ENCODE data around the gene ZNF462.
A peak's percentile ranks its signal among the peaks of the same experiment; 100 is the strongest.

Gene ZNF462

GRCh38 chr9:107016383-107016782 is 153.4 kb downstream of the ZNF462 start:
- no peak overlapping the region for H3K4me3 Mint-ChIP-seq
- no peak overlapping the region for H3K27ac Mint-ChIP-seq
- ATAC-seq = no peak
- peaks cover 12% of the 10 kb centered on the region for H3K9me3 Mint-ChIP-seq
- no peaks in the 10 kb centered on the region for H3K4me1 Mint-ChIP-seq
- H3K36me3 Mint-ChIP-seq = no peaks in the 10 kb centered on the region
- DNase-seq (ENCODE audit: low spot score in 2 of 2) = no peak

DNA sequence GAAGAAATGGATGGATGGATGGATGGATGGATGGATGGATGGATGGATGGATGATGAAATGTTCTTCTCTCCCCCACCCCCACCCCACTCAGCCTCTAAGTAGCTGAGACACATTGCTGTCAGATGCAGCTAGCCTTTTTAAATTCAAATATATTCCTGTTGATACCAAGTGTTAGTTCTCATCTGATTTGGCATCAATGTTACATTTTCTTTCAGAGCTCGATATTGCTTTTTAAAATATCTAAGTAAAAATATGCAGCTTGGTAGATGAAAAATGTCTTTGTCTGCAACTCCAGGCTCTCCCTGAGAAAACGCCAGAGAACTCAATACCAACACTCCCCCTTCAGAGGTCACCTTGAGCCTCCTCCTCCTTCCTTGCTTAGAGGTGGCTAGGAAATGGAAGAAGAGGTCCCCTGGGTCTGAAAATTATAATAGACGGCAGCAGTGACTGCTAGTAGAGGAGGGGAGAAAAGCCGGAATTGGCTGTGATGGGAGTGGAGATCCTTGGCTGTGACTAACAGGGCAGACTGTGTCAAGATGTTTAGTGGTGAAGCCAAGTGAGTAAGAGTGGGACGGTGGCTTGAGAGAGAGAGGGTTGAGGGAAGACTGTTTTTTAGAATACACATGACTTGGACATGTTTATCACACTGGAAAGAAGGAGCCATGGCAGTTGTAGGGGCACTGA is 156.0 kb downstream of the ZNF462 start:
- ATAC-seq (no peak), DNase-seq (ENCODE audit: low spot score in 2 of 2) (no peak)
- Mint-ChIP-seq H3K9me3 (peaks cover 10% of the 10 kb centered on the region), H3K4me1 (no peaks in the 10 kb centered on the region), H3K4me3 (no peak overlapping the region), H3K27ac (no peak overlapping the region), H3K36me3 (no peaks in the 10 kb centered on the region)

GRCh38 chr9:107020040-107020530 is 157.1 kb downstream of the ZNF462 start:
- Mint-ChIP-seq H3K27ac (no peak overlapping the region), H3K9me3 (peaks cover 10% of the 10 kb centered on the region), H3K4me1 (no peaks in the 10 kb centered on the region), H3K4me3 (no peak overlapping the region), H3K36me3 (no peaks in the 10 kb centered on the region)
- DNase-seq (ENCODE audit: low spot score in 2 of 2) = no peak
- ATAC-seq = no peak

DNA sequence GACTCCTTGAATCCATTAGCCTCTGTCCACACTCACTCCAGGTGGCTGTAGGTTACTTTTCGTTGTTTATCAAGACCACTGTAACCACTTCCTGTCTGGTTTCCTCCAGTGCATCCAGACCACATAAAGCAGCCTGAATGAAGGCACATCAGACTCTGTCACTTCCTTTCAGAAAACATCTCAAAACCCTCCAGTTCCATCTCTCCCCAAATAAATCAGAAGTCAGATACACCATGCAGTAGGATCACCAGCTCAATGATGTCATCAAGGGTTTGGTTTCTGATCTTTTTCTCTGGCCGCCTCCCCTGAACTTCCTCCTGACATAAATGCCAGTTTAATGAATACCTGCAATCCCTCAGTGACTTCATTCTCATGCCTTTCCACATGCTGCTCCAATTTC is 161.2 kb downstream of the ZNF462 start:
- no peak for DNase-seq (ENCODE audit: low spot score in 2 of 2)

GRCh38 chr9:107025260-107026035 is 162.5 kb downstream of the ZNF462 start:
- Mint-ChIP-seq H3K4me3 (no peak overlapping the region), H3K27ac (no peak overlapping the region), H3K9me3 (peaks cover 7% of the 10 kb centered on the region), H3K36me3 (no peaks in the 10 kb centered on the region), H3K4me1 (no peaks in the 10 kb centered on the region)
- ATAC-seq (no peak), DNase-seq (ENCODE audit: low spot score in 2 of 2) (no peak)

More for the DNA sequence above, 161.2 kb downstream of the ZNF462 start:
- Mint-ChIP-seq H3K4me3 (no peak overlapping the region), H3K9me3 (peaks cover 6% of the 10 kb centered on the region), H3K36me3 (no peaks in the 10 kb centered on the region), H3K27ac (no peak overlapping the region), H3K4me1 (no peaks in the 10 kb centered on the region)
- ATAC-seq = peak; percentile 28

DNA sequence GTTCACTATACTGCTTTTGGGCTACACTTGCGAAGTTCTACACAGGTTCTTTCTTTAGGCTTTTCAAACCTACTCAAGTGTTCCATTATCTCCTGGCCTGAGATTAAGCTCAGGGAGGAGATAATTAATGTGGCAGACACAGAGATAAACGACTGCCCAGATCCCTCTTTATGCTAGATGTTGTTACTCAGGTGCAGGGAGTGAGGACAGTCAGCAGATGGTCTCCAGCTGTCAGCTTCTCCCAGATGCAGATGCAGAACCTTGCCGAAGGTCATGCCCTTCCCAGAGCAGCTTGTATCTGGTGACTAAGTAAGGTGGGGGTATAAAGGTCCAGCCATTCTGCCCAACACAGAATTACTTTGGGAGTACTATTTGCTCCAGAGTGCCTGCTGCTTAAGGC is 166.2 kb downstream of the ZNF462 start:
- H3K27ac Mint-ChIP-seq = no peak overlapping the region
- H3K4me3 Mint-ChIP-seq = no peak overlapping the region
- H3K4me1 Mint-ChIP-seq = no peaks in the 10 kb centered on the region
- no peak for DNase-seq (ENCODE audit: low spot score in 2 of 2)
- ATAC-seq = no peak
- H3K9me3 Mint-ChIP-seq = peaks cover 10% of the 10 kb centered on the region
- no peaks in the 10 kb centered on the region for H3K36me3 Mint-ChIP-seq

DNA sequence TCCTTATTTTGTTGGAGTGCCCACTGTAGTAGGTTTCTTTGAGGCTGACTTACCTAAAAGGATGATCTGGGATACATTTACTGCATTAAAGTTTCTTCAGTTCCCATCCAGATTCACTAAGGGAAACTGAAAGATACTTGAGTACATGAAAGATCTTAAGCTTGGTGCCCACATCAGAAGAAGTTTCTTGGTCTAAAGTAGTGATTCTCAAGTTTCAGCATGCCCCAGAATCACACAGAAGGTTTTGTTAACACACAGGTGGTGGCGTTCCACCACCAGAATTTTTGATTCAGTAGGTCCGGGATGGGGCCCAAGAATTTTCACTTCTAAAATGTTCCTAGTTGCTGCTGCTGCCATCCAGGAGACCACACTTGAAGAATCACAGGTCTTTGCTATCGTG is 171.0 kb downstream of the ZNF462 start:
- no peak for DNase-seq (ENCODE audit: low spot score in 2 of 2)
- Mint-ChIP-seq H3K27ac (no peak overlapping the region), H3K4me1 (no peaks in the 10 kb centered on the region), H3K4me3 (no peak overlapping the region), H3K36me3 (no peaks in the 10 kb centered on the region), H3K9me3 (peaks cover 6% of the 10 kb centered on the region)
- ATAC-seq = no peak

DNA sequence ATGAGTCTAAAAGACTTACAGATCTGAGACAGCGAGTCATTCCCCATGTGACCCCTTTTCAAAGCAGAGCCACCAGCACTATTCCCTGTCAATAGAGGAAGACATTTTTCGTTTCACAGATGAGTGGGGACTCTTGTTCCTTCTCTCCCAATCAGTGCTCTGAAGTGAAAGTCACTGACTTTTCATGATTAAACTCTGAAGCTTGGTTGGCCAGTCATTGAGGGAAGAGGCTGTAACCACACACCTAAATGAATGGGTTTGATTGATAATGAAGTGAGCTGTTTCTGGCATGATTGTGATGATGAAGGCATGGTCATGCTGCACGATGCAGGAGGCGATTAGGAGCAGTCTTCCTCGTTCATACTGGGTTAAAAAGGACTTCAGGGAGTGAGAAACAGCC is 171.9 kb downstream of the ZNF462 start:
- ATAC-seq (peak; percentile 50), DNase-seq (ENCODE audit: low spot score in 2 of 2) (no peak)
- H3K36me3 Mint-ChIP-seq = no peaks in the 10 kb centered on the region
- peaks cover 3% of the 10 kb centered on the region for H3K9me3 Mint-ChIP-seq
- H3K27ac Mint-ChIP-seq = no peak overlapping the region
- no peak overlapping the region for H3K4me3 Mint-ChIP-seq
- H3K4me1 Mint-ChIP-seq = no peaks in the 10 kb centered on the region

GRCh38 chr9:107036367-107036766 is 173.4 kb downstream of the ZNF462 start:
- Mint-ChIP-seq H3K36me3 (no peaks in the 10 kb centered on the region), H3K4me1 (no peaks in the 10 kb centered on the region), H3K27ac (no peak overlapping the region), H3K9me3 (peaks cover 3% of the 10 kb centered on the region), H3K4me3 (no peak overlapping the region)
- no peak for ATAC-seq
- DNase-seq (ENCODE audit: low spot score in 2 of 2) = no peak

- no peaks in the 10 kb centered on the region for H3K4me1 Mint-ChIP-seq
- no peak overlapping the region for H3K27ac Mint-ChIP-seq
- no peaks in the 10 kb centered on the region for H3K36me3 Mint-ChIP-seq
- no peaks in the 10 kb centered on the region for H3K9me3 Mint-ChIP-seq
- no peak overlapping the region for H3K4me3 Mint-ChIP-seq
- DNase-seq (ENCODE audit: low spot score in 2 of 2) (no peak), ATAC-seq (no peak)
These were observed 176.6 kb downstream of the ZNF462 start for GRCh38 chr9:107039542-107039941.

DNA sequence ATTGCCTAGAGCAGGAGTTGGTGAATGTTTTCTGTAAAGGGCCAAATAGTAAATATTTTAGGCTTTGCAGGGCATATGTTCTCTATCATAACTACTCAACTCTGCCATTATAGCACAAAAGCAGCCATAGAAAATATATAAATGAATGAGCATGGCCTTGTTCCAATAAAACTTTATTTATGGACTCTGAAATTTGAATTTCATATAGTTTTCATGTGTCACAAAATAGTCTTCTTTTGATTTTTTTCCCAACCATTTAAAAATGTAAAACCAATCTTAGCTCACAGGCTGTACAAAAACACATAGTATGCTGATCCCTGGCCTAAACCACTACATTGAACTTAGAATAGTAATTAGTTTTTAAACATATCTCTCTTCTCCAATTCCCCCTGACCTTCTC is 179.6 kb downstream of the ZNF462 start:
- Mint-ChIP-seq H3K27ac (no peak overlapping the region), H3K4me1 (no peaks in the 10 kb centered on the region), H3K4me3 (no peak overlapping the region), H3K9me3 (no peaks in the 10 kb centered on the region), H3K36me3 (no peaks in the 10 kb centered on the region)
- ATAC-seq = no peak
- DNase-seq (ENCODE audit: low spot score in 2 of 2) = no peak

- H3K36me3 Mint-ChIP-seq = no peaks in the 10 kb centered on the region
- no peak overlapping the region for H3K4me3 Mint-ChIP-seq
- no peak overlapping the region for H3K27ac Mint-ChIP-seq
- H3K4me1 Mint-ChIP-seq = no peaks in the 10 kb centered on the region
- DNase-seq (ENCODE audit: low spot score in 2 of 2) (no peak), ATAC-seq (no peak)
- H3K9me3 Mint-ChIP-seq = no peaks in the 10 kb centered on the region
These were observed 180.9 kb downstream of the ZNF462 start for GRCh38 chr9:107043886-107044285.

GRCh38 chr9:107044872-107045271 is 181.9 kb downstream of the ZNF462 start:
- no peaks in the 10 kb centered on the region for H3K4me1 Mint-ChIP-seq
- no peak for ATAC-seq
- DNase-seq (ENCODE audit: low spot score in 2 of 2) = no peak
- no peak overlapping the region for H3K4me3 Mint-ChIP-seq
- H3K9me3 Mint-ChIP-seq = no peaks in the 10 kb centered on the region
- H3K36me3 Mint-ChIP-seq = no peaks in the 10 kb centered on the region
- no peak overlapping the region for H3K27ac Mint-ChIP-seq

GRCh38 chr9:107046692-107047091 is 183.7 kb downstream of the ZNF462 start:
- Mint-ChIP-seq H3K36me3 (no peaks in the 10 kb centered on the region), H3K4me3 (no peak overlapping the region), H3K27ac (no peak overlapping the region), H3K4me1 (no peaks in the 10 kb centered on the region), H3K9me3 (no peaks in the 10 kb centered on the region)
- peak; percentile 14 for ATAC-seq
- DNase-seq (ENCODE audit: low spot score in 2 of 2) = no peak

DNA sequence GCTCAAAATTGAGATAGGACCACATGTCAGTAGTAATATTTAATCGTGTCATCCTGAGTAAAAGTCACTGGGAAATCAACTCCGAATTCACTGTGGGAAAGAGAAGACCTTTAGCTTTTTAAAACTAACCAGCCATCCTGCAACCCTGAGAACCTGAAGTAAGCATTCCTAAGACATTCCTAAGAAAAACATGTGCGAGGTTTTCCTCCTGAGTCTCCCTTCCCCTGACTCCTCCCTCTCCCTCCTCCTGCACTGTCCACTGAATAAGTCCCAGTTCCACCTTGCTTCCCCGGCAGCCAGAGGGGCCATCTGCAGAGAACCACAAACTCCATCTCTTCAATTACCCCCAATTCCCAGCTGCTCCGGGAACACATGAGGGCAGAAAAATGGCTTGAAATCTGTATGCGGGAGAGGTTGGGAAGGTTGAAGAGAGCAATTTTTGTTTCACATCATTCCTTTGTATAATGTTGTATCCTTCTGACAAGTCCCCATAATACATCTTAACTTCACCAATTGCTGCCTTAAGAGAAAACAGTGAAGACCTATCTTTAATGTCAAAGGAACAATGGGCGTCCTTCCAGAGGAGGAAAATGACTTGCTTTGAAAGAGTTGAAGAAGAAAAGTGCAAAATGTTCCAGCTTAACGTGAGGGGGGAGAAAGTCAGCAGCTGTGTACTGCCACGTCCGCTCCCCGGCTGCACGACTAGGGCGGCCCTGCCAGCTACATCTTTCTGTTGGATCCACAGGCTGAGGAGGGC is 186.3 kb downstream of the ZNF462 start:
- ATAC-seq = no peak
- no peak overlapping the region for H3K27ac Mint-ChIP-seq
- H3K36me3 Mint-ChIP-seq = no peaks in the 10 kb centered on the region
- DNase-seq (ENCODE audit: low spot score in 2 of 2) = no peak
- H3K9me3 Mint-ChIP-seq = no peaks in the 10 kb centered on the region
- no peaks in the 10 kb centered on the region for H3K4me1 Mint-ChIP-seq
- no peak overlapping the region for H3K4me3 Mint-ChIP-seq
